ENCODE results near the gene TMEM30A. TPM values are rescaled to one million over a fixed set of nuclear protein-coding genes. Genes with fewer than 3 reads are reported as not detected.
A peak's percentile ranks its signal among the peaks of the same experiment; 100 is the strongest.

The TMEM30A gene
- total and polyA plus RNA-seq, 4 donors = 33.3 to 71.0 (median 45.4) TPM

DNA sequence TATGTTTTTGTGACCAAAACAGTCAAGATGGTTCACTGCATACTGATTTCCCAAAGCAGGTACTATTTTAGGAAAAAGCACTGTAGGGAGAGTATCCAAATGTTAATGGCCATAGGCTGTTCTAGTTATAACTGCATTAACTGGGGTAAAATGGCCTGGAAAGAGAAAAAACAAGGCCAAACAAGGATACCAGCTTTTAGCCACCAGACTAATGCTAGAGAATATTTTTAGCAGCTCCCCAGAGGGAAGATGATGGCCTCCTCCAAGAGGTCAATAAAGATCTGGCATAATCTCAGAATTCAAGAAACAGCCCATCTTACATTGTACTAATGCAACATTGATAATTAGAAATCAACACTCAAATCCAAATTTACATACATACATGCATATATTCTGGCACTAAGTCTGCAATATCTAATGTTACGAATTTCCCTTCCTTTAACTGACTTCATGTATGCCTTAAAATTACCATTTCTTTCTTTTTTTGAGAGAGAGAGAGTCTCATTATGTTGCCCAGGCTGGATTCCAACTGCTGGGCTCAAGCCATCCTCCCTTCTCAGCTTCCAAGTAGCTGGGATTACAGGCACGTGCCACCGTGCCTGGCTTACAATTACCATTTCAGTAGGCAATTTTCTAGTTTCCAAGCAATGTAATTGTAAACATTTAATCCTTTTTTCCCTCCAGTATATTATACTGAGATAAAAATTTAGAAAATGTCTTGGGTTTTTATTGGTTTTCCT is 50.3 kb downstream of the TMEM30A start:
- no peak overlapping the region for H3K4me3 ChIP-seq (ENCODE audit: low read depth in 1 of 3, low read length in 3 of 3)
- TF ChIP-seq NR2F2 (IDR thresholded peaks at IDR 0.05) (peak; percentile 44), JUND (IDR thresholded peaks at IDR 0.05) (no peak)
- peaks cover 0 to 7% (median 2%) of the 10 kb centered on the region in 4 donors for H3K4me1 ChIP-seq (ENCODE audit: control insufficient read depth in 4 of 4, insufficient read depth in 4 of 4, low read length in 3 of 4)
- H3K9me3 ChIP-seq (ENCODE audit: control insufficient read depth in 4 of 4, low read length in 3 of 4) = no peaks in the 10 kb centered on the region
- DNase-seq (ENCODE audit: low spot score) = no peak
- H3K9ac ChIP-seq (ENCODE audit: low read depth in 1 of 2, low read length in 2 of 2) = no peak overlapping the region
- 65% methylated on average over 3 of the region's 3 CpGs for WGBS
- H3K27ac ChIP-seq (ENCODE audit: low read depth in 1 of 2, low read length in 2 of 2) = no peak overlapping the region
- no peaks in the 10 kb centered on the region for H3K27me3 ChIP-seq (ENCODE audit: control insufficient read depth in 4 of 4, insufficient read depth in 4 of 4, low read length in 3 of 4)
- H3K36me3 ChIP-seq (ENCODE audit: control insufficient read depth in 4 of 4, insufficient read depth in 3 of 4, low read depth in 1 of 4, low read length in 3 of 4) = peaks cover 1 to 22% (median 19%) of the 10 kb centered on the region in 4 donors

DNA sequence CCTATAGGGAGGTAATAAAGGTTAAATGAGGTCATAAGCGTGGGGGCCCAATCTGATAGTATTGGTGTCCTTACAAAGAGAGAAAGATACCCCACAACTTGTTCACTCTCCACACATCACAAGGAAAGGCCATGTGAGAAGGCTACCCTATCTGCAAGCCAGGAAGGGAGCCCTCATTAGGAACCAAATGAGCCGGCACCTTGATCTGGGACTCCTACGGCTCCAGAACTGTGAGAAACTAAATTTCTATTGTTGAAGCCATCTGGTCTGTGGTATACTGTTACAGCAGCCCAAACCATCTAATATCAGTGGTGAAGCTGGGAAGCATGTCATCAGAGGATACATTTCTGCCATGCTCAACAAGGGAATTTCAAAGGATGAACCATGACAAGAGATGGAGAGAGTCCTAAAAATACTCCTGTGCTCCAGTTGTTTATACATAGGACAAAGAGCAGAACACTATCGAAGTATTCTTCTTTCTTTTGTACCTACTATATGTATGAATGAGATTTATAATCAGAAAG is 51.4 kb downstream of the TMEM30A start:
- Histone ChIP-seq H3K9ac (ENCODE audit: low read depth in 1 of 2, low read length in 2 of 2) (no peak overlapping the region), H3K4me1 (ENCODE audit: control insufficient read depth in 4 of 4, insufficient read depth in 4 of 4, low read length in 3 of 4) (peaks cover 0 to 12% (median 5%) of the 10 kb centered on the region in 4 donors), H3K27ac (ENCODE audit: low read depth in 1 of 2, low read length in 2 of 2) (no peak overlapping the region), H3K36me3 (ENCODE audit: control insufficient read depth in 4 of 4, insufficient read depth in 3 of 4, low read depth in 1 of 4, low read length in 3 of 4) (peaks cover 1 to 15% (median 12%) of the 10 kb centered on the region in 4 donors), H3K4me3 (ENCODE audit: low read depth in 1 of 3, low read length in 3 of 3) (no peak overlapping the region), H3K9me3 (ENCODE audit: control insufficient read depth in 4 of 4, low read length in 3 of 4) (no peaks in the 10 kb centered on the region), H3K27me3 (ENCODE audit: control insufficient read depth in 4 of 4, insufficient read depth in 4 of 4, low read length in 3 of 4) (no peaks in the 10 kb centered on the region)
- DNase-seq (ENCODE audit: low spot score) = no peak
- no peak for TF ChIP-seq EGR1 (IDR thresholded peaks at IDR 0.05; ENCODE audit: low read depth in 2 of 2)
- TF ChIP-seq, protein P1, sequence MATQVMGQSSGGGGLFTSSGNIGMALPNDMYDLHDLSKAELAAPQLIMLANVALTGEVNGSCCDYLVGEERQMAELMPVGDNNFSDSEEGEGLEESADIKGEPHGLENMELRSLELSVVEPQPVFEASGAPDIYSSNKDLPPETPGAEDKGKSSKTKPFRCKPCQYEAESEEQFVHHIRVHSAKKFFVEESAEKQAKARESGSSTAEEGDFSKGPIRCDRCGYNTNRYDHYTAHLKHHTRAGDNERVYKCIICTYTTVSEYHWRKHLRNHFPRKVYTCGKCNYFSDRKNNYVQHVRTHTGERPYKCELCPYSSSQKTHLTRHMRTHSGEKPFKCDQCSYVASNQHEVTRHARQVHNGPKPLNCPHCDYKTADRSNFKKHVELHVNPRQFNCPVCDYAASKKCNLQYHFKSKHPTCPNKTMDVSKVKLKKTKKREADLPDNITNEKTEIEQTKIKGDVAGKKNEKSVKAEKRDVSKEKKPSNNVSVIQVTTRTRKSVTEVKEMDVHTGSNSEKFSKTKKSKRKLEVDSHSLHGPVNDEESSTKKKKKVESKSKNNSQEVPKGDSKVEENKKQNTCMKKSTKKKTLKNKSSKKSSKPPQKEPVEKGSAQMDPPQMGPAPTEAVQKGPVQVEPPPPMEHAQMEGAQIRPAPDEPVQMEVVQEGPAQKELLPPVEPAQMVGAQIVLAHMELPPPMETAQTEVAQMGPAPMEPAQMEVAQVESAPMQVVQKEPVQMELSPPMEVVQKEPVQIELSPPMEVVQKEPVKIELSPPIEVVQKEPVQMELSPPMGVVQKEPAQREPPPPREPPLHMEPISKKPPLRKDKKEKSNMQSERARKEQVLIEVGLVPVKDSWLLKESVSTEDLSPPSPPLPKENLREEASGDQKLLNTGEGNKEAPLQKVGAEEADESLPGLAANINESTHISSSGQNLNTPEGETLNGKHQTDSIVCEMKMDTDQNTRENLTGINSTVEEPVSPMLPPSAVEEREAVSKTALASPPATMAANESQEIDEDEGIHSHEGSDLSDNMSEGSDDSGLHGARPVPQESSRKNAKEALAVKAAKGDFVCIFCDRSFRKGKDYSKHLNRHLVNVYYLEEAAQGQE (IDR thresholded peaks at IDR 0.05) = no peak
- no peak for TF ChIP-seq NR2F2 (IDR thresholded peaks at IDR 0.05)
- WGBS = 90% methylated on average over 4 of the region's 4 CpGs

DNA sequence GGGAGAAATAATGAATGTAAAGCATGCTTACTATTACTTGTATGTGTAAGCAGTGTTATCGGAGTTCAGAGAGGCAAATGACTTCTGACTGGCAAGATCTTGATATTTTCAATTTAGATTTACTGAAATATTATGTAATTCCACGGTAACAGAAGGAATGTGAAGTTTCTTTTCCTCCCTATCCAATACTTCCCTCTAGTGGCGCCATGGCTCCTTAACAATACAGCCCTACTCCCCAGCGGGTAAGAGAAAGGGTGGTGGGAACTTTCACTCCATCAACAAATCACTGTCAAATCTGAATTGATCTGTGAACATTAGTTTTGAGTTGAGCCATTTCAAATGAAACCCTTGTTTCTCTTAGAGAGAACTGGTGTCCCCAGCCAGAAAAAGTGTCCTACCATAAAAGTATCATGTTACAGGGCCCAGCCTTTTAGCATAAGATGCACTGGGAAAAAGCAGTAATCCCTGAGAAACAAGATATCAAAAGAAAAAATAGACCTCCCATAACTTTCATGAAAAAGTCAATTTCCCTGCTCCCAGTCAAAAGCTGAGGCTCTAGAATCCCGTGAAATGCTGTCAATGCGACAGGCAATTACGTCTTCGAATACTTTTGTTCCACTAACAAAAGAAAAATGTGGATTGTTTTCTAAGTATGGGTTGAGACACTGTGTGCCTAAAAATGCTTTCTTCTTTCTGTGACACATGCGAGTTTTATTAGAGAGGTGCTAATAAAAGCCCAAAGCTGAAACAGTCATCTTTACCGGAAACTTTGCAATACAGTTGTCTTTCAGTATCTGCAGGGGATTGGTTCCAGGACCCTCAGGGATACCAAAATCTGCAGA is 53.9 kb downstream of the TMEM30A start:
- no peaks in the 10 kb centered on the region for H3K9me3 ChIP-seq (ENCODE audit: control insufficient read depth in 4 of 4, low read length in 3 of 4)
- TF ChIP-seq, protein P2, sequence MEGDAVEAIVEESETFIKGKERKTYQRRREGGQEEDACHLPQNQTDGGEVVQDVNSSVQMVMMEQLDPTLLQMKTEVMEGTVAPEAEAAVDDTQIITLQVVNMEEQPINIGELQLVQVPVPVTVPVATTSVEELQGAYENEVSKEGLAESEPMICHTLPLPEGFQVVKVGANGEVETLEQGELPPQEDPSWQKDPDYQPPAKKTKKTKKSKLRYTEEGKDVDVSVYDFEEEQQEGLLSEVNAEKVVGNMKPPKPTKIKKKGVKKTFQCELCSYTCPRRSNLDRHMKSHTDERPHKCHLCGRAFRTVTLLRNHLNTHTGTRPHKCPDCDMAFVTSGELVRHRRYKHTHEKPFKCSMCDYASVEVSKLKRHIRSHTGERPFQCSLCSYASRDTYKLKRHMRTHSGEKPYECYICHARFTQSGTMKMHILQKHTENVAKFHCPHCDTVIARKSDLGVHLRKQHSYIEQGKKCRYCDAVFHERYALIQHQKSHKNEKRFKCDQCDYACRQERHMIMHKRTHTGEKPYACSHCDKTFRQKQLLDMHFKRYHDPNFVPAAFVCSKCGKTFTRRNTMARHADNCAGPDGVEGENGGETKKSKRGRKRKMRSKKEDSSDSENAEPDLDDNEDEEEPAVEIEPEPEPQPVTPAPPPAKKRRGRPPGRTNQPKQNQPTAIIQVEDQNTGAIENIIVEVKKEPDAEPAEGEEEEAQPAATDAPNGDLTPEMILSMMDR (IDR thresholded peaks at IDR 0.05; ENCODE audit: low read depth, low read length, missing input control) = peak; percentile 87
- TF ChIP-seq RXRA (IDR thresholded peaks at IDR 0.05) (peak in 1 of 2 donors; percentile 11), NR2F2 (IDR thresholded peaks at IDR 0.05) (no peak), RAD21 (IDR thresholded peaks at IDR 0.05) (peak; percentile 96), GABPA (IDR thresholded peaks at IDR 0.05 in 1 of 2, conservative IDR thresholded peaks at IDR 0.05 in 1 of 2) (no peak), JUND (IDR thresholded peaks at IDR 0.05) (no peak)
- H3K4me1 ChIP-seq (ENCODE audit: control insufficient read depth in 4 of 4, insufficient read depth in 4 of 4, low read length in 3 of 4) = peaks cover 1 to 20% (median 7%) of the 10 kb centered on the region in 4 donors
- DNase-seq (ENCODE audit: low spot score) = no peak
- no peak overlapping the region for H3K9ac ChIP-seq (ENCODE audit: low read depth in 1 of 2, low read length in 2 of 2)
- WGBS = 55% methylated on average over 10 of the region's 10 CpGs
- H3K27me3 ChIP-seq (ENCODE audit: control insufficient read depth in 4 of 4, insufficient read depth in 4 of 4, low read length in 3 of 4) = no peaks in the 10 kb centered on the region
- no peak overlapping the region for H3K4me3 ChIP-seq (ENCODE audit: low read depth in 1 of 3, low read length in 3 of 3)
- H3K36me3 ChIP-seq (ENCODE audit: control insufficient read depth in 4 of 4, insufficient read depth in 3 of 4, low read depth in 1 of 4, low read length in 3 of 4) = no peaks in the 10 kb centered on the region
- H3K27ac ChIP-seq (ENCODE audit: low read depth in 1 of 2, low read length in 2 of 2) = no peak overlapping the region

Measured in liver (tissue), 9 donors.